Measurements from ENCODE around the gene IGSF9. TPM values are rescaled to one million over a fixed set of nuclear protein-coding genes. Genes with fewer than 3 reads are reported as not detected.

IGSF9 gene
- polyA plus RNA-seq, 1 donor from 2014 or later = 11.8 TPM

GRCh38 chr1:159986531-159986930, 41.1 kb upstream of the IGSF9 start:
- no peak overlapping the region for H3K9ac ChIP-seq (ENCODE audit: low read length)
- no peak overlapping the region for H3K4me3 ChIP-seq (ENCODE audit: low read length)
- no peak overlapping the region for H3K27ac ChIP-seq (ENCODE audit: low read length)
- no peak overlapping the region for H2AFZ ChIP-seq (ENCODE audit: low read depth, low read length)
- H3K27me3 ChIP-seq (ENCODE audit: insufficient read depth, low read depth, low read length) = no peaks in the 10 kb centered on the region
- no peak for TF ChIP-seq EZH2 (IDR thresholded peaks at IDR 0.05; ENCODE audit: borderline replicate concordance, insufficient read depth, low read length, poor library complexity, severe bottlenecking)
- H3K36me3 ChIP-seq (ENCODE audit: insufficient read depth, low read length) = no peaks in the 10 kb centered on the region
- H3K4me2 ChIP-seq (ENCODE audit: low read length) = no peak overlapping the region
- no peaks in the 10 kb centered on the region for H3K9me3 ChIP-seq (ENCODE audit: low read length)
- no peaks in the 10 kb centered on the region for H3F3A ChIP-seq (ENCODE audit: insufficient read depth, low read length, poor library complexity, severe bottlenecking)
- no peaks in the 10 kb centered on the region for H3K9me2 ChIP-seq (ENCODE audit: insufficient read depth, low read length)
- no peaks in the 10 kb centered on the region for H4K20me1 ChIP-seq (ENCODE audit: insufficient read depth)
- no peaks in the 10 kb centered on the region for H3K79me2 ChIP-seq (replicated peaks; ENCODE audit: insufficient read depth, low read length)

GRCh38 chr1:159986093-159986492, 40.7 kb upstream of the IGSF9 start:
- Histone ChIP-seq H3K27ac (ENCODE audit: low read length) (no peak overlapping the region), H3K36me3 (ENCODE audit: insufficient read depth, low read length) (no peaks in the 10 kb centered on the region), H3K9me2 (ENCODE audit: insufficient read depth, low read length) (no peaks in the 10 kb centered on the region), H2AFZ (ENCODE audit: low read depth, low read length) (no peak overlapping the region), H3K27me3 (ENCODE audit: insufficient read depth, low read depth, low read length) (no peaks in the 10 kb centered on the region), H3K9me3 (ENCODE audit: low read length) (no peaks in the 10 kb centered on the region), H3K79me2 (replicated peaks; ENCODE audit: insufficient read depth, low read length) (no peaks in the 10 kb centered on the region), H4K20me1 (ENCODE audit: insufficient read depth) (no peaks in the 10 kb centered on the region), H3K4me3 (ENCODE audit: low read length) (no peak overlapping the region), H3K4me2 (ENCODE audit: low read length) (no peak overlapping the region), H3F3A (ENCODE audit: insufficient read depth, low read length, poor library complexity, severe bottlenecking) (no peaks in the 10 kb centered on the region), H3K9ac (ENCODE audit: low read length) (no peak overlapping the region)
- no peak for TF ChIP-seq SMC3 (conservative IDR thresholded peaks at IDR 0.05; ENCODE audit: poor library complexity)
- TF ChIP-seq EP300 (conservative IDR thresholded peaks at IDR 0.05; ENCODE audit: poor library complexity, severe bottlenecking) = no peak
- TF ChIP-seq CTCF (IDR thresholded peaks at IDR 0.05; ENCODE audit: poor library complexity, severe bottlenecking) = no peak
- TF ChIP-seq POLR2AphosphoS5 (IDR thresholded peaks at IDR 0.05) = no peak
- TF ChIP-seq TAF1 (IDR thresholded peaks at IDR 0.05; ENCODE audit: low read depth) = no peak
- TF ChIP-seq EZH2 (IDR thresholded peaks at IDR 0.05; ENCODE audit: borderline replicate concordance, insufficient read depth, low read length, poor library complexity, severe bottlenecking) = no peak
- no peak for TF ChIP-seq MXI1 (conservative IDR thresholded peaks at IDR 0.05; ENCODE audit: poor library complexity, severe bottlenecking)

GRCh38 chr1:159985473-159985872, 40.1 kb upstream of the IGSF9 start:
- Histone ChIP-seq H3K27ac (ENCODE audit: low read length) (no peak overlapping the region), H3K9me3 (ENCODE audit: low read length) (no peaks in the 10 kb centered on the region), H3K36me3 (ENCODE audit: insufficient read depth, low read length) (no peaks in the 10 kb centered on the region), H3K4me2 (ENCODE audit: low read length) (no peak overlapping the region), H3F3A (ENCODE audit: insufficient read depth, low read length, poor library complexity, severe bottlenecking) (no peaks in the 10 kb centered on the region), H3K27me3 (ENCODE audit: insufficient read depth, low read depth, low read length) (no peaks in the 10 kb centered on the region), H3K9ac (ENCODE audit: low read length) (no peak overlapping the region), H3K4me3 (ENCODE audit: low read length) (no peak overlapping the region), H2AFZ (ENCODE audit: low read depth, low read length) (no peak overlapping the region), H4K20me1 (ENCODE audit: insufficient read depth) (no peaks in the 10 kb centered on the region), H3K79me2 (replicated peaks; ENCODE audit: insufficient read depth, low read length) (no peaks in the 10 kb centered on the region), H3K9me2 (ENCODE audit: insufficient read depth, low read length) (no peaks in the 10 kb centered on the region)
- TF ChIP-seq EP300 (conservative IDR thresholded peaks at IDR 0.05; ENCODE audit: poor library complexity, severe bottlenecking) = no peak
- no peak for TF ChIP-seq EZH2 (IDR thresholded peaks at IDR 0.05; ENCODE audit: borderline replicate concordance, insufficient read depth, low read length, poor library complexity, severe bottlenecking)
- no peak for TF ChIP-seq SMC3 (conservative IDR thresholded peaks at IDR 0.05; ENCODE audit: poor library complexity)
- no peak for TF ChIP-seq RAD21 (conservative IDR thresholded peaks at IDR 0.05)
- TF ChIP-seq REST (IDR thresholded peaks at IDR 0.05; ENCODE audit: borderline replicate concordance) = no peak

All from neural cell (in vitro differentiated cells).